ENCODE results near the gene HHAT.

HHAT gene

GRCh38 chr1:210489491-210489890 is 160.8 kb downstream of the HHAT start:
- no peak for DNase-seq
- ATAC-seq = no peak

GRCh38 chr1:210490781-210491180 is 162.1 kb downstream of the HHAT start:
- ATAC-seq (no peak), DNase-seq (no peak)

GRCh38 chr1:210496063-210496462 is 167.4 kb downstream of the HHAT start:
- no peak for ATAC-seq

GRCh38 chr1:210499956-210500355 is 171.3 kb downstream of the HHAT start:
- no peak for DNase-seq
- ATAC-seq = no peak

More at GRCh38 chr1:210496063-210496462, 167.4 kb downstream of the HHAT start:
- DNase-seq = no peak

- DNase-seq = no peak
- ATAC-seq = no peak
Observed at GRCh38 chr1:210500831-210501230, 172.1 kb downstream of the HHAT start.

- DNase-seq = no peak
- no peak for ATAC-seq
Observed at GRCh38 chr1:210504286-210504685, 175.6 kb downstream of the HHAT start.

GRCh38 chr1:210505601-210506496 is 177.1 kb downstream of the HHAT start:
- ATAC-seq (no peak), DNase-seq (no peak)

- ATAC-seq (no peak), DNase-seq (no peak)
Observed at GRCh38 chr1:210506689-210507088, 178.0 kb downstream of the HHAT start.

GRCh38 chr1:210516092-210516656 is 187.5 kb downstream of the HHAT start:
- ATAC-seq (no peak), DNase-seq (no peak)

- ATAC-seq (no peak), DNase-seq (no peak)
Observed at GRCh38 chr1:210516697-210517459, 188.2 kb downstream of the HHAT start.

GRCh38 chr1:210523830-210524229 is 195.1 kb downstream of the HHAT start:
- DNase-seq (no peak), ATAC-seq (no peak)

GRCh38 chr1:210525716-210526454 is 197.2 kb downstream of the HHAT start:
- DNase-seq = no peak
- ATAC-seq = no peak

- DNase-seq = no peak
- no peak for ATAC-seq
Observed at GRCh38 chr1:210527091-210527490, 198.4 kb downstream of the HHAT start.

GRCh38 chr1:210531475-210532222 is 202.9 kb downstream of the HHAT start:
- ATAC-seq = no peak
- DNase-seq = no peak

- DNase-seq = no peak
- no peak for ATAC-seq
Observed at GRCh38 chr1:210532223-210532598, 203.5 kb downstream of the HHAT start.

GRCh38 chr1:210535761-210536160 is 207.1 kb downstream of the HHAT start:
- DNase-seq (no peak), ATAC-seq (no peak)

- no peak for DNase-seq
- ATAC-seq = no peak
Observed at GRCh38 chr1:210536254-210536961, 207.7 kb downstream of the HHAT start.

GRCh38 chr1:210540288-210540687 is 211.6 kb downstream of the HHAT start:
- DNase-seq (no peak), ATAC-seq (no peak)

- ATAC-seq = no peak
- DNase-seq = no peak
Observed at GRCh38 chr1:210541680-210542358, 213.1 kb downstream of the HHAT start.

- DNase-seq (no peak), ATAC-seq (no peak)
Observed at GRCh38 chr1:210551899-210552298, 223.2 kb downstream of the HHAT start.

Measured in stimulated activated naive CD8-positive, alpha-beta T cell treated with anti-CD3 and anti-CD28 coated beads, Interleukin-15, Interleukin-2, amounts not matched to agents 100 U/mL and 50 U/mL, for 24 hours (primary cell).